Endothelial cell (in vitro differentiated cells): Measurements from ENCODE around the gene TGFBR3. TPM values are rescaled to one million over a fixed set of nuclear protein-coding genes. Genes with fewer than 3 reads are reported as not detected.

ENCODE experiments used
- DNase-seq: peaks from one replicate; pipeline ENCODE4 v3.0.0; 2021; ENCODE audit warnings: low spot score
- H3K27ac Mint-ChIP-seq: one replicate; pipeline ENCODE4 v1.8.0; 2021; ENCODE audit warnings: mixed read lengths, inconsistent platforms; ENCODE audit not compliant: unreplicated experiment
- H3K27me3 Mint-ChIP-seq: one replicate; pipeline ENCODE4 v1.8.0; 2021; ENCODE audit warnings: mild to moderate bottlenecking, moderate library complexity, mixed read lengths, inconsistent platforms; ENCODE audit not compliant: unreplicated experiment
- H3K36me3 Mint-ChIP-seq: one replicate; pipeline ENCODE4 v1.8.0; 2021; ENCODE audit warnings: mild to moderate bottlenecking, low read depth, mixed read lengths, inconsistent platforms; ENCODE audit not compliant: unreplicated experiment
- H3K4me1 Mint-ChIP-seq: one replicate; pipeline ENCODE4 v1.8.0; 2021; ENCODE audit warnings: mild to moderate bottlenecking, mixed read lengths, inconsistent platforms; ENCODE audit not compliant: unreplicated experiment
- H3K4me3 Mint-ChIP-seq: one replicate; pipeline ENCODE4 v1.8.0; 2021; ENCODE audit warnings: mild to moderate bottlenecking, mixed read lengths, inconsistent platforms; ENCODE audit not compliant: unreplicated experiment
- H3K9me3 Mint-ChIP-seq: one replicate; pipeline ENCODE4 v1.8.0; 2021; ENCODE audit warnings: mixed read lengths, inconsistent platforms; ENCODE audit not compliant: unreplicated experiment
- CTCF ChIP-seq: fragments of 200-600 bp; sonication (generic); IDR thresholded peaks from one replicate; pipeline ENCODE4 v1.5.0; 2021; ENCODE audit warnings: antibody characterized with exemption; ENCODE audit not compliant: unreplicated experiment
- total RNA-seq: library from RNA; stranded (reverse); fragmentation: NEBNext Ultra II Directional; extraction: Animal tissue kit (Norgen Biotek cat#: 25700); gene quantifications from one replicate; pipeline ENCODE4 v1.2.1, GENCODE V29; 2021; ENCODE audit not compliant: unreplicated experiment

The TGFBR3 gene
- total RNA-seq, 1 donor from 2014 or later, result 39.2 TPM

- H3K36me3 Mint-ChIP-seq, result peaks cover 55% of the 10 kb centered on the region
- H3K9me3 Mint-ChIP-seq, result no peaks in the 10 kb centered on the region
- no peak overlapping the region for H3K27ac Mint-ChIP-seq
- H3K27me3 Mint-ChIP-seq, result peaks cover 9% of the 10 kb centered on the region
- H3K4me1 Mint-ChIP-seq, result peaks cover 11% of the 10 kb centered on the region
- DNase-seq, result no peak
- no peak overlapping the region for H3K4me3 Mint-ChIP-seq
- no peak for TF ChIP-seq CTCF
These were observed 148.3 kb downstream of the TGFBR3 start for GRCh38 chr1:91737650-91738049.

GRCh38 chr1:91736715-91737615 is 149.0 kb downstream of the TGFBR3 start:
- H3K9me3 Mint-ChIP-seq, result no peaks in the 10 kb centered on the region
- peaks cover 11% of the 10 kb centered on the region for H3K4me1 Mint-ChIP-seq
- no peak for TF ChIP-seq CTCF
- peaks cover 6% of the 10 kb centered on the region for H3K27me3 Mint-ChIP-seq
- no peak for DNase-seq
- peaks cover 54% of the 10 kb centered on the region for H3K36me3 Mint-ChIP-seq
- peak overlapping the region; percentile 17 for H3K4me3 Mint-ChIP-seq
- H3K27ac Mint-ChIP-seq, result no peak overlapping the region

- no peak for TF ChIP-seq CTCF
- no peak for DNase-seq
- H3K9me3 Mint-ChIP-seq, result no peaks in the 10 kb centered on the region
- H3K4me3 Mint-ChIP-seq, result no peak overlapping the region
- peaks cover 13% of the 10 kb centered on the region for H3K4me1 Mint-ChIP-seq
- peaks cover 56% of the 10 kb centered on the region for H3K36me3 Mint-ChIP-seq
- no peak overlapping the region for H3K27ac Mint-ChIP-seq
- H3K27me3 Mint-ChIP-seq, result peaks cover 1% of the 10 kb centered on the region
These were observed 149.7 kb downstream of the TGFBR3 start for GRCh38 chr1:91736146-91736714.

GRCh38 chr1:91735266-91735845 is 150.6 kb downstream of the TGFBR3 start:
- no peak for DNase-seq
- Mint-ChIP-seq H3K27ac (no peak overlapping the region), H3K36me3 (peaks cover 60% of the 10 kb centered on the region), H3K9me3 (no peaks in the 10 kb centered on the region), H3K4me3 (no peak overlapping the region), H3K27me3 (peaks cover 1% of the 10 kb centered on the region), H3K4me1 (peaks cover 17% of the 10 kb centered on the region)
- TF ChIP-seq CTCF, result no peak
